Measurements from ENCODE around the gene DDIT4L.
"Not testable (repeated sequence)": the region's sequence is repeated elsewhere in the genome, so short reads cannot be mapped to it uniquely, and the experiment has no call there.

Gene DDIT4L

GRCh38 chr4:100165809-100166208 is 24.5 kb downstream of the DDIT4L start:
- no peak for DNase-seq

- no peak for DNase-seq
Measured at GRCh38 chr4:100164808-100165760, 25.2 kb downstream of the DDIT4L start.

- no peak for DNase-seq
Measured at GRCh38 chr4:100162027-100162685, 28.1 kb downstream of the DDIT4L start.

GRCh38 chr4:100149190-100149589 is 41.1 kb downstream of the DDIT4L start:
- DNase-seq = no peak

- DNase-seq = no peak
Measured at GRCh38 chr4:100147684-100148083, 42.6 kb downstream of the DDIT4L start.

GRCh38 chr4:100147198-100147597 is 43.1 kb downstream of the DDIT4L start:
- no peak for DNase-seq

- DNase-seq = no peak
Measured at GRCh38 chr4:100146756-100147155, 43.5 kb downstream of the DDIT4L start.

- DNase-seq = not testable (repeated sequence)
Measured at GRCh38 chr4:100137320-100137719, 52.9 kb downstream of the DDIT4L start.

Data from T1000 (cell line).